Measurements from ENCODE around the gene PDE11A.

- TF ChIP-seq POLR2AphosphoS5 (IDR thresholded peaks at IDR 0.05; ENCODE audit: low read depth, low read length) (no peak), POLR2A (IDR thresholded peaks at IDR 0.05; ENCODE audit: low read depth, low read length) (no peak)
Observed at GRCh38 chr2:177872286-177872685, 200.3 kb downstream of the PDE11A start.

Measured in GM12892 (cell line).